Stimulated activated CD8-positive, alpha-beta memory T cell treated with anti-CD3 and anti-CD28 coated beads, Interleukin-12 subunit alpha, Interleukin-12 subunit beta, amount 100 ng/mL, for 4 hours (primary cell): ENCODE results near the gene ZNF195.
"Not testable (repeated sequence)": the region's sequence is repeated elsewhere in the genome, so short reads cannot be mapped to it uniquely, and the experiment has no call there.

Experiments used
- DNase-seq: peaks from one replicate; pipeline ENCODE4 v3.0.0-alpha.2; 2020; ENCODE audit warnings: low read depth

ZNF195 gene

DNA sequence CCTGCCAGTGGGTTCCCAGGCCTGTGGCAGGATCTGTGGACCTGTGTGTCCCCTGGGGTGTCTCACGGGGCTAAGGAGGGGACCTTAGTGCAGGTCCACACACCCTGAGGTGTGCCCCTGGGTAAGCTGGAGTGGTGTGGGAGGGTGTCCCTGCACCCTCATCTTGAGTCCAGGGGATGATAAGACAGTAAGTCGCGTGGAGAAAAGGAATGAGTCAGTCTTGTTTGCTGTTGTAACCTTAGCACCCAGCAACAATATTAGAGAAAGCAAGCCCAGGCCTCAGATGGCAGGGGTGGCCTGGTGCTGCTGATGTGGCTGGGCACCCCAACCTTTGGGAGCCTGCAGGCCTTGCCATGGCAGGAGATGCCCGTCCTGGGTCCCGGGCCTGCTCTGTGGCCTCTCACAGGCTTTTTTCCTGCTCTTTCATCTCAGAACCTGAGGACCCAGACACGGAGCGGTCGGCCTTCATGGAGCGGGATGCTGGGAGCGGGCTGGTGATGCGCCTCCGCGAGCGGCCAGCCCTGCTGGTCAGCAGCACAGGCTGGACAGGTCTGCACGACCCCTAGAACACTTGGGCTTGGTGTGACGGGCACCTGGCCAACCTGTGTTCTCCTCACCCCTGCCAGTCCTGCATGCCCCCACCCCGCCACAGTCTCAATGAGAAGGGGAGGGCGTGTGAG is 23.4 kb upstream of the ZNF195 start:
- not testable (repeated sequence) for DNase-seq

DNA sequence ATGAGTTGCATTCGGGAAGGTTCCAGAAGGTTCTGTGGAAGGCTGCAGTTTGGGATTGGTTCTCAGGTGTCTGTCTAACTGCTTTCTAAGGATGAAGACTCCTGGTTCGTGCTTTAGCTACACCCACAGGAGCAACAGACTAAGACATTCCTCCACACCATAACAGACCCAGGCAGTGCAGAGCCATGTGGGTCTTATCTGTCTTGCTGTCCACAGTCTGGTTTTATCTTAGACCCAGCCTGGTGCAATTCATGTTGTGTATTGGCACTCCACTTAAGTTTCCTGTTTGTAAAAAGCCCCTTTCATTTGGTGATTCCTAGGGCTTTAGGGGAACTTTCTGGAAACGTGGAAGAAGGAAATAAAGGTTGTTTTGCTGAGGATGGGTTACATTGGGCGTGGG is 22.1 kb upstream of the ZNF195 start:
- not testable (repeated sequence) for DNase-seq

DNA sequence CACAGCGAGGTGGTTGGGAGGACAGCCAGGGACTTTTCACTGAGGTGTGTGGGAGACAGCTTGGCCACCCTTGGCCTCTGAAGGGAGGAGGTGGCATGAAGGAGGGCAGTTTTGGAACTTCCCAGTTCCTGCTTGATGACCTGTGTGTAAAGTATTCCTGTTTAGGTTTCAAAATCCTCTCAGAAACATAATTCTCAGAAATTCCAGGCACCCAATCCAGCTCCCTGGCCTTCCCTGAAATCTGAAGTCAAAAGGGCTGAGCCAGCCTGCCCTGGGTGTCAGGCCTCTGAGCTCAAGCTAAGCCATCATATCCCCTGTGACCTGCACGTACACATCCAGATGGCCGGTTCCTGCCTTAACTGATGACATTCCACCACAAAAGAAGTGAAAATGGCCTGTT is 19.6 kb upstream of the ZNF195 start:
- DNase-seq: not testable (repeated sequence)

DNA sequence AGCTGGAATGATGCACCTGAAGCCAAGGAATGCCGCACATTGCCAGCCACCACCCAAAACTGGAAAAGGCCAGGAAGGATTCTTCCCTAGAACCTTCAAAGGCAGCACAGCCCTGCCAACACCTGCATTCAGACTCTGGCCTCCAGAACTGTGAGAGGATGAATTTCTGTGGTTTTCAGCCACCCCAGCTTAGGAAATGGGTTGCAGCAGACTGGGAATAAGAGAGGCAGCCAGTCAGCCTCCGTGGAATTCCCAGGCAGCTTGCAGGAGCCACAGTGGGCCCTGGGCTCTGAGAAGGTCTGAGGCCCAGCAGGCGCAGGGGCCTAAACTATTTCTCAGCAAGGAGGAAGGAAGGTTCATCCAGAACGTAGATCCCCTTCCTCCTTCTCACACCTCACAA is 19.2 kb upstream of the ZNF195 start:
- not testable (repeated sequence) for DNase-seq

DNA sequence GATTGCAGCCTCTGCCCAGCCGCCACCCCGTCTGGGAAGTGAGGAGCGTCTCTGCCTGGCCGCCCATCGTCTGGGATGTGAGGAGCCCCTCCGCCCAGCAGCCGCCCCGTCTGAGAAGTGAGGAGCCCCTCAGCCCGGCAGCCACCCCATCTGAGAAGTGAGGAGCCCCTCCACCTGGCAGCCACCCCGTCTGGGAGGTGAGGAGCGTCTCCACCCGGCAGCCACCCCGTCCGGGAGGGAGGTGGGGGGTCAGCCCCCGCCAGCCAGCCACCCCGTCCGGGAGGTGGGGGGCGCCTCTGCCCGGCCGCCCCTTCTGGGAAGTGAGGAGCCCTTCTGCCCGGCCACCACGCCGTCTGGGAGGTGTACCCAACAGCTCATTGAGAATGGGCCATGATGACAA is 18.3 kb upstream of the ZNF195 start:
- DNase-seq: not testable (repeated sequence)

DNA sequence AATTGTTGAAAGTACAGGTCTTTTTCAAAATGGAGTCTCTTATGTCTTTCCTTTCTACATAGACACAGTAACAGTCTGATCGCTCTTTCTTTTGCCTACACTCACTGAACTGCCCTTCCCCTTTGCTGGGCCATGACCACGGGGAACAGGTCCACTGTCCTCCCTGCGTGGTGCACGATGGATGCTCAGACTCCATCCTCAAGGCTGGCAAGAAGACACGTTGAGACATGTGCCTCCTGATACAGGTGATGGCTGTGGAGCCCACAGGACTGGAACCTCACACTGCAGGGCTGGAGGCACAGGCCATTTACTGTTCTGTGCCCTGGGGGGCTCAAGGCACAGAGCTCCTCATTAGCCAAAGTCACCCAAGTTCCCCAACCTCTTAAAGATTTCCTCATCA is 16.5 kb upstream of the ZNF195 start:
- not testable (repeated sequence) for DNase-seq

GRCh38 chr11:3394956-3395355 is 16.0 kb upstream of the ZNF195 start:
- DNase-seq: not testable (repeated sequence)

DNA sequence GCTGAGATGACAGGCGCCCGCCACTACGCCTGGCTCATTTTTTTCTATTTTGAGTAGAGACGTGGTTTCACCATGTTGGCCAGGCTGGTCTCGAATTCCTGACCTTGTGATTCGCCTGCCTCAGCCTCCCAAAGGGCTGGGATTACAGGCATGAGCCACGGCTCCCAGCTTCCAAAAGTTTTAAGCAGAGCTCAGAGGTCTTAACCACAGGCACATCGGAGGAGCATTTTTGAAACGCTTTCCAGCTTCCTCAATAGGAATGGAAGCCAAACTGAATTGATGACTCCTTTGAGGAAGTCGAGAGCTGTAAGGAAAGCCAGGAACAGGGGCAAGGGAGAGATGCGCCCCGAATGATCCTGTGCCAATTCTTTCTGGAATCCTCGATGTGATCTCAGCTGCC is 14.5 kb upstream of the ZNF195 start:
- DNase-seq: not testable (repeated sequence)

- no peak for DNase-seq
Measured at GRCh38 chr11:3382613-3383285, 3.8 kb upstream of the ZNF195 start.

DNA sequence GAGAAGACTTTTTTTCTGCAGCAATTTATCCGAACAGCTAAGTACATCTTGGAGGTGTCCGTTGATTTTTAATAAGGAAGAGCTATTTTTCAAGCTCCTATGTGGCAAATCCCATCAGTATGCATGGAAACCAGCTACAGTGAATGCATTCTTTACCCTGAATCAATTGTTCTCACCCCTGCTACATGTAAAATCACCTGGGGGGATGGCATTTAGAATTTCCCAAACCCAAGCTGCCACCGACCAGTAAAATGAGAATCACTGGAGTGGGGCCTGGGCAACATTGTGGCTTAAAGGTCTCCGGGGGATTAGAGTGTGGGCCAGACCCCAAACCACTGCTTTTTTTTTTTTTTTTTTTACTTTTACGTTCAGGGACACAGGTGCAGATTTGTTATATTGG is 2.8 kb upstream of the ZNF195 start:
- no peak for DNase-seq

DNA sequence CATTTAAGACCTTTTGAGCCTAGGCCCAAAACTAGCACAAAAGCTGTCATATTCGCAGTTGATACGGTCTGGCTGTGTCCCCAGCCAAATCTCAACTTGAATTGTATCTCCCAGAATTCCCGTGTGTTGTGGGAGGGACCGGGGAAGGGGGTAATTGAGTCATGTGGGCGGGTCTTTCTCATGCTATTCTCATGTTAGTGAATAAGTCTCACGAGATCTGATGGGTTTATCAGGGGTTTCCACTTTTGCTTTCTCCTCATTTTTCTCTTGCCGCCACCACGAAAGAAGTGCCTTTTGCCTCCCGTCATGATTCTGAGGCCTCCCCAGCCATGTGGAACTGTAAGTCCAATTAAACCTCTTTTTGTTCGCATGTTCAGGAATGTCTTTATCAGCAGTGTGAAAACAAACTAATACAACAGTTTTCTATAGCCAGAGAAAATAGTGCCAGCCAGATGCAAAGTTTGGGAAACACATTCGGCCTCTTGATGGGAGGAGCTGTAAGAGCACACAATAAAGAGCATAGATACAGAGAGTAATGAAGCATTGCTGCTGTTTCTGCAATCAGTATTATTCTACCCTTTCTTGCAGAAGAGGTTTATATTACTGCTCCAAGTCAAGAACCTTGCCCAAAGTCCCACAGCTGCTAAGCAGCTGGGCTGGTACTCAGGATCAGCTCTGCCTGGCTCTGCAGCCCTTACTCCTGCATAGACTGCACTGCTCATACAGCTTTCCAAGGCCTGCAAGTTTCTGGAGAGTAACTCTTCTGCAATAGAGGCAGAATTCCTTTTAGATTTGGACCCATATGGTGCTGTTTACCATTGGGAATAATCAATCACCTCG is 2.0 kb upstream of the ZNF195 start:
- no peak for DNase-seq

GRCh38 chr11:3375552-3375951 is 3.4 kb downstream of the ZNF195 start:
- DNase-seq: no peak

DNA sequence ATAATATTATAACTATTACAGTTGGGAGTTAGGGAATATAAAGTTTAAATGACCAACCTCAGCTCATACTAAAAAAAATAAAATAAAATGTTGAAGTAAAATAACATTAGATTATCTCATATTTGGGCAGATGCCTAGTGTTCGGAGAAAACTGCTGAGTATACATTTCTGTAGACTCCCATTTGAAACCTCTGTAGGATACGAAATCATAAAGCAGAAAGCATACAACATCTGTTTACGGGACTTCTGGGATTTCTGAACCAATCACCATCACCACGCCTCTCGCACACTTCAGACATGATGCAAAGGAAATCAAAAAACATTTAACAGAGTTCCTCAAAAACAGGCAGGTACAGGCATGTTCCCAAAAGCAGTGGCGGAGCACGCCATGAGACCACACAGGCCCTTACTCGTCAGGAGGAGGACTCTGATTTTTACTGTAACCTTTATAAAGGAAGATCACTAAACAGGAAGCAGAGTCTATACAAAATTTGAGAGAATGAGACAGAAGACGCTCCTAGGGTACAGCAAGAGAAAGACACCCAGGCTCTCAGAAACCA is 8.6 kb downstream of the ZNF195 start:
- no peak for DNase-seq

DNA sequence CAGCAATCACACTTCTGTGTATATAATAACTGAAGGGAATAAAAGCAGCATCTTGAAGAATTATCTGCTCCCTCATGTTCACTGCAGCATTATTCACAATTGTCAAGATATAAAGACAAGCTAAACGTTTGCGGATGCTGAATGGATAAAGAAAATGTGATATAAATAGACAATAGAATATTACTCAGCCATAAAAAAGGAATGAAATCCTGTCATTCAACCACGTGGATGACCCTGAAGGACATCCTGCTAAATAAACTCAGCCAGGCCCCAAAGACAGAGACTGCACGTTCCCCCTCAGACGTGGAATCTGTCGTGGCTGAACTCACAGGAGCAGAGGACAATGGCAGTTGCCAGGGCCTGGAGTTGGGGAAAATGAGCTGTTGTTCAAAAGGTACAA is 9.6 kb downstream of the ZNF195 start:
- no peak for DNase-seq

DNA sequence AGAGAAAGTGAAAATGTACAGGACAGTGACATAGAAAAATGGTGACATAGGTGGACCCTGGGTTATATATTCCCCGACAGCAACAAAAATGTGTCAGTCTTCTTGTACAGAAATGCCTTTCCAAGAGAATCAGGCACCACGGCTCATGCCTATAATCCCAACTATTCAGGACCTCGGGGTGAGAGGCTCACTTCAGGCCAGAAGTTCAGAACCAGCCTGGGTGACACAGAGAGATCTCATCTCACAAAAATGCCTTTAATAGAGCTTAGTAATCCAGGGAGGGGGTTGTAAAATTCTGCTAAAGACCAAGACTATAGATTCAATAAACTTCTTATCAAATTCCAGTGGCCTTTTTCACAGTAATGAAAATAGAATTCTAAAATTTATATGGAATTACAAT is 10.7 kb downstream of the ZNF195 start:
- DNase-seq: no peak

GRCh38 chr11:3367221-3367620 is 11.7 kb downstream of the ZNF195 start:
- DNase-seq: no peak

DNA sequence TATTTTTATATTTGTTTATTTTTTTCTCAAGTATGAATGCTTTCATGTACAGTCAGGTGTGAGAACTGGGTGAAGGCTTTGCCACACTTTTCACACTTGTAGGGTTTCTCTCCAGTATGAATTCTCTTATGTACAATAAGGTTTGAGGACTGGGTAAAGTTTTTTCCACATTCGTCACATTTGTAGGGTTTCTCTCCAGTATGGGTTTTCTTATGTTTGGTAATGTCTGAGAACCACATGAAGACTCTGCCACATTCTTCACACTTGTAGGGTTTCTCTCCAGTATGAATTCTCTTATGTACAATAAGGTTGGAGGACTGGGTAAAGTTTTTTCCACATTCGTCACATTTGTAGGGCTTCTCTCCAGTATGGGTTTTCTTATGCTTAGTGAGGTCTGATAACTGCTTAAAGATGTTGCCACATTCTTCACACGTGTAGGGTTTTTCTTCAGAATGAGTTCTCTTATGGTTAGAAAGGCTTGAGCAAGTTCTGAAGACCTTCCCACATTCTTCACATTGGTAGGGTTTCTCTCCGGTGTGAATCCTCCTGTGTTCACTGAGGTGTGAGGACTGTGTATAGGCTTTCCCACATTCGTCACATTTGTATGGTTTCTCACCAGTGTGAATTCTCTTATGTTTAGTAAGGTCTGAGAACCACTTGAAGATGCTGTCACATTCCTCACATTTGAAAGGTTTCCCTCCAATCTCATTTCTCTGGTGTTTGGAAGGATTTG is 19.7 kb downstream of the ZNF195 start:
- DNase-seq: no peak

DNA sequence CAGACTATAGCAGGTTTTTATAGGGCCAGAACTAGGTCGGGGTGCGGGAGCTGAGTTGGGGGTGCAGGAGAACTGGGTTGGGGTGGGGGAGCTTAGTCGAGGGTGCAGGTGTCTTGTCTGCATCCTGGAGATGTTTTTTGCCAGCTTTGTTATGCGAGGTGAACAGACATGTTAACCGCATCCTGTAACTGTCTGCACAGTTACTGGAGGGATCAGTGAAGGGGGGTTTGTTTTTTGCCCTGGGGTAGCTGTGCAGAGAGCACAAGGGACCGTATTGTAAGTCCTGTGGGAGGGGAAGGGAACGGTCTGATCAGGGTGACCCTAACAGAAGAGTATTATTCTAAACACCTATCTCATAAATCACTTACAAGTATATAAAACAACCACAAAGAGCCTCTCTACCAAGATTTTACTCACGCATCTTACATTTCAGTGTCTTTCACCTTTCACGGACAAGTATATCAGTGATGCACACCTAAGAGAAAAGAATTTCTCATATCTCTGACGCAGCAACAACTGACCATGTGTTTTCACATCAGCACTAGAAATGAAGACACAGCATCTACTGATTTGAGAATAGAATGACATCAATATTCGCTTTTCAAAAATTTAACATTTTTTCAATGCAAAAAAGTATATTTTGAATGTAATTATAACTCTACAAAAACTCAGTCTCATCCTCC is 20.8 kb downstream of the ZNF195 start:
- no peak for DNase-seq

- DNase-seq: no peak
Measured at GRCh38 chr11:3357302-3357701, 21.6 kb downstream of the ZNF195 start.

GRCh38 chr11:3356858-3357257 is 22.1 kb downstream of the ZNF195 start:
- no peak for DNase-seq

- no peak for DNase-seq
Measured at GRCh38 chr11:3353066-3353465, 25.9 kb downstream of the ZNF195 start.
